Stimulated activated CD4-positive, alpha-beta T cell treated with anti-CD3 and anti-CD28 coated beads, Interleukin-2, amount 100 ng/mL, for 24 hours (primary cell): ENCODE results near the gene CACNA2D1.
"Not testable (repeated sequence)": the region's sequence is repeated elsewhere in the genome, so short reads cannot be mapped to it uniquely, and the experiment has no call there.

Experiments used
- DNase-seq, 2 donors: peaks; one replicate each; pipeline ENCODE4 v3.0.0-alpha.2; 2020

CACNA2D1 gene

GRCh38 chr7:82158327-82158726 lies 285.2 kb downstream of the CACNA2D1 start:
- DNase-seq = no peak

GRCh38 chr7:82156893-82157292 lies 286.7 kb downstream of the CACNA2D1 start:
- DNase-seq = no peak

- no peak for DNase-seq
Observed at GRCh38 chr7:82156168-82156567, 287.4 kb downstream of the CACNA2D1 start.

DNA sequence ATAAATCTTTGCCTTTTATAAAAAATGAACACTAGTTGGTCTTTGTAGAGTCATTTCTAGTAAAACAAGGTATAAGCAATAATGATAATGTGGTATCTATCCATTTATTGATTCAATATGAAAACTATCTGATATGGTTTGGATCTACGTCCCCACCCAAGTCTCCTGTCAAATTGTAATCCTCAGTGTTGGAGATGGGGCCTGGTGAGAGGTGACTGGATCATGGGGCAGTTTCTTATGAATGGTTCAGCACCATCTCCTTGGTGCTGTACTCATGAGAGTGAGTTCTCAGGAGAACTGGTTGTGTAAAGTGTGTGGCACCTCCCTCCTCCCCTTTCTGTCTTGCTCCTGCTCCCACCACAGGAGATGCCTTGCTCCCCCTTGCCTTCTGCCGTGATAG lies 288.8 kb downstream of the CACNA2D1 start:
- no peak for DNase-seq

DNA sequence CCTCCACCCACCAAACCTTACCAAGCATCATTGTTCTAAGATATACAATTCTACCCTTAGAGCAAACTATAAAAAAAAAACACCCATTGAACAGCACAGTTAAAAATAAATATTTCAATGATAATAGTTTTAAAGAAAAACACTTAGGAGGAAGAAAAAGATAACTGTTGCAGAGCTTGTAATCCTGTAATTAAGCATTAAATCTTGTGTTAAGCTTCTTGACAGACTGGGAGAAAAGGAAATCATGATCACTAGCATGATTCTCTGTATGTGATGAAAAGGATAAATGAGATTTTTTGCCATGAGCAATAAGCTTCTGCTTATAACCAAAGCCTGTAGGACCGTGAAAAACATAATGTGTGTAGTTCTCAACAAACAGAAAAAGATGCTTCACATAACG lies 289.8 kb downstream of the CACNA2D1 start:
- DNase-seq = no peak

DNA sequence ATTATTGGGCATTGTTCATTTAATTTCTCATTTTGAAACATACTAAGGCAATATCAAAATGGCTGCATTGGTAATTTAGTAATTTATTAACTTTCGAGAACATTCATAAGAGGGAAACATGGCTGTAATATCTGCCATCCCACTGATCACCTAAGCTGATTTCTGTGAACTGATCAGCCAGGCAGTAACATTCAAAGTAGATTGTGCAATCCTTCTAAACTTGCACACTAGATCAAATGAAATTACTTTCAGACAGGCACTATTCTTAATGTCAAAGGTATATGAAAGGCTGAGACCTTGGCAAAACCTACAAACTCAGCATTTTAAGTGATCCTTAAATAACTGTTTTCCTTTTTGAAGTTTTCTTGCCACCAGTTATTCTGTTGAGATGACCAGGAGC lies 290.7 kb downstream of the CACNA2D1 start:
- DNase-seq = no peak

GRCh38 chr7:82146491-82146890 lies 297.1 kb downstream of the CACNA2D1 start:
- no peak for DNase-seq

GRCh38 chr7:82142263-82142864 lies 301.2 kb downstream of the CACNA2D1 start:
- DNase-seq = no peak

DNA sequence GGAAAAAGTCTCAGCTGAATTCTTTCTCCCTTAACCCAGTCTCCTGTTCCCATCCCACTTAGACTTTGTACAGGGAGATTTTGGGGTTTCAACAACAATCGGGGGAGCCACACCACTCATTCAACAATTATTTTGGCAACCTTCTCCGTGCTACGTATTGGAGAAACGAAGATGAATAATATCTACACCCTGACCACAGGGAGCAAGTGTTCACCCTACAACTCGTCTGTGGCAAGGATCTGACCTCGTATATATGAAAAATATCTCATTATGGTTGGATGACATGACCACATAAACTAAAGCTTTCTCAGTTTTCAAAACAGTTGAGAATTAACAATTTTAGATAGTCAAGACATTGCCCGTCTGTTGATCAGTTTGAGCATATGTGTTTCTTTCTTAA lies 302.1 kb downstream of the CACNA2D1 start:
- no peak for DNase-seq

DNA sequence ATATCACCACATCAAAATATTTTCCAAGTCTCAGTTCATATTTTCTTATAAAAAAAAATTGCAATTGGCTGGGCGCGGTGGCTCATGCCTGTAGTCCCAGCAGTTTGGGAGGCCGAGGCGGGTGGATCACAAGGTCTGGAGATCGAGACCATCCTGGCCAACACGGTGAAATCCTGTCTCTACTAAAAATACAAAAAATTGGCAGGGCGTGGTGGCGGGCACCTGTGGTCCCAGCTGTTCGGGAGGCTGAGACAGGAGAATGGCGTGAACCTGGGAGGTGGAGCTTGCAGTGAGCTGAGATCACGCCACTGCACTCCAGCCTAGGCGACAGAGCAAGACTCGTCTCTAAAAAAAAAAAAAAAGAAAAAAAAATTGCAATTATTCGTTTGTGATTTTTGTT lies 303.0 kb downstream of the CACNA2D1 start:
- DNase-seq = not testable (repeated sequence)

GRCh38 chr7:82131215-82131614 lies 312.4 kb downstream of the CACNA2D1 start:
- no peak for DNase-seq

DNA sequence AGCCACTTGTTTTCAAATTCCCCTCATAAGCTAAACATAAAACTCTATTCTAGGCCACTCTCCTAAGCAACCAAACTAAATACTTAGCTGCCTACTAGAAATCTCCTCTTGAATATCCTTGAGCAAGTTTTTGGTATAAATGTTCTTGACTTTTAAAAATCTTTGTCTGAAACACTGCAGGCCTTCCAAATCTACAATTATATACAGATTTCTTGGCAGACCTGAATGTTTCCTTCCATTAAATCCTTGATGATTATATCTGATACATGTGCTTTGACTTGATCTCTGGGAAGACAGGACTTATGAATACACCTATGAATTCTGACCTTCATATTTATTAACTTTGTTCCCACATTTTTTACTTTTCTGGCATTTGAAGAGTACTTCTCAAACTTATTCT lies 314.5 kb downstream of the CACNA2D1 start:
- no peak for DNase-seq

GRCh38 chr7:82128546-82128945 lies 315.0 kb downstream of the CACNA2D1 start:
- DNase-seq = no peak

GRCh38 chr7:82126576-82126975 lies 317.0 kb downstream of the CACNA2D1 start:
- DNase-seq = no peak

GRCh38 chr7:82124445-82124844 lies 319.1 kb downstream of the CACNA2D1 start:
- DNase-seq = no peak

DNA sequence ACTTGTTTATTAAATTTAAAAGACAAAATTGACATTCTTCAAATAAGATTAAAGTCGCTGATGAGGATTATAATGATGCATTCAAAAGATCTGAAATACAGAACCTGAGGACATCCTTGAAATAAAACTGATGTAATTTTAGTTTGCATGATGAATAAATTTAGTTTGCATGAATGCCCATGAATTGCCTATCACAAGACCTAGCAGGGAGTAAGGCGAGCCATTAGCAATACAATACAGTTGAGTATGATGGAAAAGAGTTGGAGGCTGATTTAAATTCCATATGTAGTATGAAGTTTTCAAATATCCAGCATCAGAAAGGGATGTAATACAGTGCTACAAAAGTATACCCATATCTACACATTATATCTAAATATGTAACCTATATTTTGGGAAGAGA lies 321.3 kb downstream of the CACNA2D1 start:
- no peak for DNase-seq

DNA sequence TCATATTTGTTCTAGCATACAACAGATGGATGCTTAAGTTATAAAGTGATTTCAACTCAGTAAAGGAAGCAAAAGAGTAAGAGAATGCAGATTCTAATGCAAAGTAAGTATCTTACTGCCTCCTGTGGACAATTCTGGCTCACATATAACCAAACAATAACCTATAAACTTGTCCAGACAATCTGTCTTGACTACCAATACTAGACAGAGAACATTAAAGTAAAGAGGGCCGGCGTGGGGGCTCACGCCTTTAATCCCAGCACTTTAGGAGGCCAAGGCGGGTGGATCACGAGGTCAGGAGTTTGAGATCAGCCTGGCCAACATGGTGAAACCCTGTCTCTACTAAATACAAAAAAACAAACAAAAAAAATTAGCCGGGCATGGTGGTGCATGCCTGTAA lies 329.3 kb downstream of the CACNA2D1 start:
- no peak for DNase-seq

GRCh38 chr7:82110146-82110840 lies 333.3 kb downstream of the CACNA2D1 start:
- DNase-seq = no peak

DNA sequence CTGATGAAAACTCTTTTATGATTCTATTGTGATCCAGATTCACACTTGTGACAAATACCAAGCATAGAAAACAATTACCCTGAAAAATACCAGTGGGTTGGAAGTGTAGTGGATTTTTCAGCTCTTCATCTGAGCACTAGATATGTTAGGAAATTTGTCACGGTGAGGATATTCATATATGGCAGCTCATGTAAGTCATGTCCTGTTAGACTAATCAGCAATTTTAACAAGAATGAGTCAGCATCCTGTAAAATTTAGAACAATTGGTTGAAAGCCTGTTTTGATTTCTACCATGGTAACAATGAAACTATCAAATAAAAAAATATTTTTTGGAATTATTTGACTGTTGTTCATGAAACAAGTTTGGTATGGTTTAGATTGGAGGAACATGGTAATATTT lies 334.3 kb downstream of the CACNA2D1 start:
- no peak for DNase-seq

GRCh38 chr7:82106201-82106600 lies 337.4 kb downstream of the CACNA2D1 start:
- no peak for DNase-seq

DNA sequence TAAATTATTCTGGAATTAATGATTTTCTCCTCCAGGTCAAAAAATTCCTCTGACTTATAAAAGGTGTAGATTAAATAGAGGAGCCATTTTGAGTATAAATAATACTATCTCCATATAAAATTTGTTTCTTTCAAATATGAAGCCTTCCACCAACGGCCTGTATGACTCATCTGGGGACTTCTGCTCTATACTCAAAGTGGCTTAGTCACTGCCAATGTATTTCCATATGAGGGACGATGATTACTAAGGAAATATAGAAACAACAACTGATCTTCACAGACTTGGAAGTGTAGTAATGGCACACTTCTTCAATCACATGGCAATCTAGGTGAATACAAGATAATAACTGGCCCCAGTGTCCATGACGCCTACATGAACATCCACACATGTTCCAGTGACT lies 338.1 kb downstream of the CACNA2D1 start:
- no peak for DNase-seq

- DNase-seq = no peak
Observed at GRCh38 chr7:82098414-82098813, 345.2 kb downstream of the CACNA2D1 start.

DNA sequence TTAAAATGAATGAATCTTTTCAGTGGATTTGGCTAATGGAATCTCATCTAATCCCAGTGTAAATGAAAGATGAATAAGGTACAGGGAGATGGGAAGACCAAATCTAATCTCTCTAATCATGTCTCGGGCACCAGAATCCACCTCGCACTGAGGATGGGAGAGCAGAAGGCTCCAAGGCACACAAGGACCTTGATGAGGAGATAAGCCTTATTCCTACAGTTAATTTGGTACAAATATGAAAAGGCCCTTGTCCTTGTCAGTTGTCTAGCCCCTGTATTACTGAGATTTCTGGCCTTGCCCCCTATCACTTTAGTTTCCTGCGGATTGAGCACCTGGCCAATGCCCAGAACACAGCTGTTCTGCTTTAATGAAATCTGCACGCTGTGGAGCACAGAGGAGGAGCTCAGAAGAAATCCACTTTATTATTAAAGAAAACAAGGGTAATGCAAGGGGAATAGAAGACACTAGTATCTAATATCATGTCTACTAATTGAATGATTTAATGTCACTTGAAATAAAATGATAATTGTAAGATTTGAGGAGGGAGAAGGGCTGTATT lies 352.4 kb downstream of the CACNA2D1 start:
- DNase-seq = no peak

- DNase-seq = no peak
Observed at GRCh38 chr7:82087099-82087498, 356.5 kb downstream of the CACNA2D1 start.

- DNase-seq = no peak
Observed at GRCh38 chr7:82085116-82085515, 358.5 kb downstream of the CACNA2D1 start.
